ENCODE results near the gene POLR2J. TPM values are rescaled to one million over a fixed set of nuclear protein-coding genes. Genes with fewer than 3 reads are reported as not detected.

The POLR2J gene
- total RNA-seq, 4 donors from 2014 or later = 16.8 to 36.0 (median 22.5) TPM

DNA sequence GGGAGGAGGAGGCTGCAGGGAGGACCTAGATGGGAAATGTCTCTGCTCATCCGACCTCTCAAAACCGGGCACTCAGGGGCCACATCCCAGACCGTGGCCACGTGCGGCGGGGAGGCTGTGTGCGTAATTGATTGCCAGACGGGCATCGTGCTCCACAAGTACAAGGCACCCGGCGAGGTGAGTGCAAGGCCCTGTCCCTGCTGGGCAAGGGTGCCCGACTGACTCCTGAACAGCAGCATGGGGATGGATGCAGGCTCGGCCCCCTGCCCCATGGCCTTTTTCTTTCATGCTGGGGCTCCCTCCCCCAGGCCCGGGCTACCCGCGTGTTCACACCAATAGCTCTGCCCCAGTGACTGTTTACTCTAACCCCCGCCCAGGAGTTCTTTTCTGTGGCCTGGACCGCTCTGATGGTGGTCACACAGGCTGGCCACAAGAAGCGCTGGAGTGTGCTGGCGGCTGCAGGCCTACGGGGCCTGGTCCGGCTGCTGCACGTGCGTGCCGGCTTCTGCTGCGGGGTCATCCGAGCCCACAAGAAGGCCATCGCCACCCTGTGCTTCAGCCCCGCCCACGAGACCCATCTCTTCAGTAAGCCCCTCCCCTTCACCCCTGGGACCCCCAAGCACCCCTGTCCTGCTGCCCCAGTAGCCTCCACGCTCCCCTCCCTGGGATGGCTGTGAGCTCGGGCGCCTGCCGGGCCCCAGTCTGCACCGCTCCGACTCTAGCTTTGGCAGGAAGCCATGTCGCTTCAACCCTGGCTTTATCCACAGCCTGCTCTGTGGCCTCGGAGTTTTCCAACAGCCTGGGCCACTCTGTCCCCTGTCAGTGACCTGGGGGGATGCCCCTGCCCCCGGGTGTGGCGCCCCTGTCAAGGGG, 10.0 kb downstream of the POLR2J start:
- 100% methylated on average over 1 of the region's 40 CpGs; no CpG with 5 or more reads in 1 of the 2 donors for WGBS, 2 donors
- H3K4me1 ChIP-seq = peaks cover 4 to 30% (median 11%) of the 10 kb centered on the region in 3 donors
- H3K4me3 ChIP-seq = no peak overlapping the region
- intact Hi-C loops (cut with DNase I) = loop anchor here (10.0 kb wide), 1 partner anchor 184 kb away; the partner anchor contains the start of gene SH2B2
- no peaks in the 10 kb centered on the region for H3K9me3 ChIP-seq
- TF ChIP-seq, protein P1, sequence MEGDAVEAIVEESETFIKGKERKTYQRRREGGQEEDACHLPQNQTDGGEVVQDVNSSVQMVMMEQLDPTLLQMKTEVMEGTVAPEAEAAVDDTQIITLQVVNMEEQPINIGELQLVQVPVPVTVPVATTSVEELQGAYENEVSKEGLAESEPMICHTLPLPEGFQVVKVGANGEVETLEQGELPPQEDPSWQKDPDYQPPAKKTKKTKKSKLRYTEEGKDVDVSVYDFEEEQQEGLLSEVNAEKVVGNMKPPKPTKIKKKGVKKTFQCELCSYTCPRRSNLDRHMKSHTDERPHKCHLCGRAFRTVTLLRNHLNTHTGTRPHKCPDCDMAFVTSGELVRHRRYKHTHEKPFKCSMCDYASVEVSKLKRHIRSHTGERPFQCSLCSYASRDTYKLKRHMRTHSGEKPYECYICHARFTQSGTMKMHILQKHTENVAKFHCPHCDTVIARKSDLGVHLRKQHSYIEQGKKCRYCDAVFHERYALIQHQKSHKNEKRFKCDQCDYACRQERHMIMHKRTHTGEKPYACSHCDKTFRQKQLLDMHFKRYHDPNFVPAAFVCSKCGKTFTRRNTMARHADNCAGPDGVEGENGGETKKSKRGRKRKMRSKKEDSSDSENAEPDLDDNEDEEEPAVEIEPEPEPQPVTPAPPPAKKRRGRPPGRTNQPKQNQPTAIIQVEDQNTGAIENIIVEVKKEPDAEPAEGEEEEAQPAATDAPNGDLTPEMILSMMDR (IDR thresholded peaks at IDR 0.05) = no peak
- no peak for TF ChIP-seq POLR2A (IDR thresholded peaks at IDR 0.05)
- H3K36me3 ChIP-seq = peaks cover 2 to 55% (median 6%) of the 10 kb centered on the region in 3 donors
- no peaks in the 10 kb centered on the region for H3K27me3 ChIP-seq
- no peak for DNase-seq
- H3K27ac ChIP-seq = no peak overlapping the region

DNA sequence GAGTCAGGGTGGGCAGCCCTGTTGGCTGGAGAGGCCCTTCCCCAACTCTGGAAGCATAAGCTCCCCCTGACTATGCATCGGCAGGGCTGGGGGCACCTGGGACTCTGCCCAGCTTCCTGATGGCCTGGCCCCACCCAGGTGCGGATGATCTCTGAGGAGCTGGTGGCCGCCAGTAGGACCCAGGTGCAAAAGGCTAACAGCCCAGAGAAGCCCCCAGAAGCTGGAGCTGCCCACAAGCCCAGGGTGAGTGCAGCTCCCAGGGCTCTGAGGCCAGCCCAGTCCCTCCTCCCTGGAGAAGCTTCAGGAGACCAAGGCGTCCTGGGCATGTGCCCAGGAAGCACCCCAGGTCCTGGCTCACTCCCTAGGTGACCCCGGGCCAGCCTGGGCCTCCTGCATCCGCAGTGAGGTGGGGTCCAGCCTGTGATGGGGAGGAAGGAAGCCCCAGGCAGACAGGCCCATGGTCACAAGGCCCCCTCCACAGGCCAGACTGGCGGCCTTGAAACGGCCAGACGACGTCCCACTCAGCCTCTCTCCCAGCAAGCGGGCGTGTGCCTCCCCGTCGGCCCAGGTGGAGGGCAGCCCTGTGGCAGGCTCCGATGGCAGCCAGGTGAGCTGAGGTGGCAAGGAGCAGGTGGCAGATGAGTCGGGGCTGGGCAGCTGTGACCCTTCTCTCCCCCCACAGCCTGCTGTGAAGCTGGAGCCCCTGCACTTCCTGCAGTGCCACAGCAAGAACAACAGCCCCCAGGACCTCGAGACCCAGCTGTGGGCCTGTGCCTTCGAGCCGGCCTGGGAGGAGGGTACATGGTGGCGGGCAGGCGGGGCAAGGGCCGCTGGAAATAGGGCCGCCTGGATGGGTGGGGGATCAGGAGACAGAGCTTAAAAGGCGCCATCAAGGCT, 10.9 kb downstream of the POLR2J start:
- WGBS, 2 donors = 83 to 86% methylated on average over 8 to 9 of the region's 24 CpGs
- H3K9me3 ChIP-seq = no peaks in the 10 kb centered on the region
- H3K27ac ChIP-seq = no peak overlapping the region
- TF ChIP-seq POLR2A (IDR thresholded peaks at IDR 0.05) = no peak
- TF ChIP-seq, protein P1 (IDR thresholded peaks at IDR 0.05) = no peak
- H3K4me3 ChIP-seq = no peak overlapping the region
- intact Hi-C loops (cut with DNase I) = loop anchor here (10.0 kb wide), 1 partner anchor 183 kb away; the partner anchor contains the start of gene SH2B2
- DNase-seq = no peak
- H3K36me3 ChIP-seq = peaks cover 0 to 47% (median 0%) of the 10 kb centered on the region in 3 donors
- peaks cover 5 to 38% (median 16%) of the 10 kb centered on the region in 3 donors for H3K4me1 ChIP-seq
- no peaks in the 10 kb centered on the region for H3K27me3 ChIP-seq

DNA sequence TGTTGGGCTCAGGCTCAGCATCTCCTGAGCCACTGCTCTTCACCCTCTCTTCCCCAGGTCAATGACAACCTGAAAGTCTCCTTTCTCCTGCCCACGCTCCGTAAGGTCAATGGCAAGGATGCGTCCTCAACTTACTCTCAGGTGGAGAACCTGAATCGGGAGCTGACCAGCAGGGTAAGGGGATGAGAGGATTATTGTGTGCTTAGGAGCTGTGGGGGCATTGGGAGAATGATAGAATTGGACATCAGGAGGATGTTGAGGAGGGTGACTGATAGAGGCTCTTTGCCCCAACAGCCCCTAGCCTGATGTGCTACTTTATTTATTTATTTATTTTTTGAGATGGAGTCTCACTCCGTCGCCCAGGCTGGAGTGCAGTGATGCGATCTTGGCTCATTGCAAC, 12.6 kb downstream of the POLR2J start:
- 93 to 95% methylated on average over 3 to 7 of the region's 7 CpGs for WGBS, 2 donors
- peaks cover 0 to 35% (median 0%) of the 10 kb centered on the region in 3 donors for H3K36me3 ChIP-seq
- no peak for TF ChIP-seq POLR2A (IDR thresholded peaks at IDR 0.05)
- TF ChIP-seq, protein P1 (IDR thresholded peaks at IDR 0.05) = no peak
- no peaks in the 10 kb centered on the region for H3K27me3 ChIP-seq
- H3K27ac ChIP-seq = no peak overlapping the region
- H3K4me3 ChIP-seq = peak overlapping the region in 2 of 4 donors; percentile 85 to 88
- intact Hi-C loops (cut with DNase I) = loop anchor here (10.0 kb wide), 1 partner anchor 181 kb away; the partner anchor contains the start of gene SH2B2
- no peaks in the 10 kb centered on the region for H3K9me3 ChIP-seq
- peaks cover 5 to 42% (median 16%) of the 10 kb centered on the region in 3 donors for H3K4me1 ChIP-seq
- no peak for DNase-seq

DNA sequence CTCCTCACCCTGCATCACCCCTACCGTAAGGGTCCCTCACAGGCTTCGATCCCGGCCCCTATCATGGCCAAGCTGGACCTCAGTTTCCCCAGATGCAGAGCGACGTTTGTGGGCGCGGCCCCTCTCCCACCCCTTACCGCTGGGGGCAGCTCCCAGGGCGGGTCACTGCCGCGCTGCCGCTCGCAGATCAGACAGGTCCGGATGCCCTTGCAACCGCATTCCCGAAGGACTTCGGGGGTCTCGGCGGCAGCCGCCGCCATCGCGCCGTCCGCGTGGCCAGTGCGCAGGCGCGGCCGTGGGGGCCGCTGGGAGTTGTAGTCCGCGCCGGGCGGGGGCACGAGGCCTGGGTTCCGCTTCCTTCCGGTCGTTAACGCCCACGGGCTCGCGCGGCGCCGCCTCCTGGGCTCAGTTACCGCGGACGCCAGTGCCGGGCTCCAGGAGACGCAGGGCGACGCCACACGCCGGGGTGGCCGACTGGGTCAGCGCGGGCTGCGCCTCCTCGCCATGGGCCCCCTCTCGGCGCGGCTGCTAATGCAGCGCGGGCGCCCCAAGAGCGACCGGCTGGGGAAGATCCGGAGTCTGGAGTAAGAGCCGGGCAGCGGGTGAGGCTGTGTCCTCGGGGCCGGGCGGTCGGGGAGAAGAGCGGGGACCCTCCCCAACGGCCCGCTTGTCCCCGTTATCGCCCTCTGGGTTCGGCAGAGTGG, 14.0 kb downstream of the POLR2J start, which contains the start of the genes ALKBH4 and LRWD1:
Gene ALKBH4 (minus strand): TSS at position 287 of the 704 bp plus-strand sequence. CDS start 27 bp downstream, at position 260.
Gene LRWD1 (plus strand): TSS at position 408 of the 704 bp plus-strand sequence. CDS start 97 bp downstream, at position 505.
- H3K27ac ChIP-seq = peak within 1 kb of the TSS; percentile 74 to 85 (median 79)
- H3K27me3 ChIP-seq = no peaks in the 10 kb centered on the region
- intact Hi-C loops (cut with DNase I) = loop anchor here (10.0 kb wide), 1 partner anchor 180 kb away; the partner anchor contains the start of gene SH2B2
- 2% methylated on average over 6 to 10 of the region's 81 CpGs for WGBS, 2 donors
- TF ChIP-seq POLR2A (IDR thresholded peaks at IDR 0.05) = peak in 3 of 4 donors; percentile 40 to 65 (median 59)
- TF ChIP-seq, protein P1 (IDR thresholded peaks at IDR 0.05) = peak in 5 of 6 experiments; percentile 10 to 69 (median 24)
- no peaks in the 10 kb centered on the region for H3K9me3 ChIP-seq
- H3K4me3 ChIP-seq = peak within 1 kb of the TSS; percentile 71 to 88 (median 86)
- peak; percentile 68 for DNase-seq
- H3K4me1 ChIP-seq = peaks cover 5 to 42% (median 16%) of the 10 kb centered on the region in 3 donors
- H3K36me3 ChIP-seq = peaks cover 0 to 31% (median 0%) of the 10 kb centered on the region in 3 donors
